HepG2 (cell line): ENCODE results near the gene FCER1G. TPM values are rescaled to one million over a fixed set of nuclear protein-coding genes. Genes with fewer than 3 reads are reported as not detected.

ENCODE experiments used
- CAMTA2 ChIP-seq: sonication (generic); formaldehyde crosslinking; IDR thresholded peaks from 2 replicates; pipeline ENCODE4 v1.4.0; 2020; ENCODE audit warnings: mild to moderate bottlenecking, missing genetic modification reagents, borderline replicate concordance
- SIX4 ChIP-seq: sonication (generic); formaldehyde crosslinking; IDR thresholded peaks from 2 replicates; pipeline ENCODE4 v1.4.0; 2020; ENCODE audit warnings: missing genetic modification reagents
- SPEN ChIP-seq: sonication (generic); formaldehyde crosslinking; IDR thresholded peaks from 2 replicates; pipeline ENCODE4 v1.5.1; 2020; ENCODE audit warnings: low read depth, mild to moderate bottlenecking, missing genetic modification reagents
- STAT5B ChIP-seq: sonication (generic); formaldehyde crosslinking; IDR thresholded peaks from 2 replicates; pipeline ENCODE4 v1.4.0; 2020; ENCODE audit warnings: missing genetic modification reagents
- ZNF12 ChIP-seq: sonication (generic); formaldehyde crosslinking; IDR thresholded peaks from 2 replicates; pipeline ENCODE4 v1.5.0; 2020; ENCODE audit warnings: missing genetic modification reagents
- ZNF788 ChIP-seq: sonication (generic); formaldehyde crosslinking; IDR thresholded peaks from 2 replicates; pipeline ENCODE4 v1.5.0; 2020; ENCODE audit warnings: mild to moderate bottlenecking, missing genetic modification reagents, borderline replicate concordance
- polyA plus RNA-seq, 8 experiments: library from polyadenylated mRNA; depleted of rRNA in 3 of 8; stranded (reverse) in 7 of 8; unstranded in 1 of 8; fragments of >200 nt; fragmentation: Illumina TruSeq in 4 of 8; extraction: Trizol in 4 of 8; gene quantifications; 2 replicates each; pipeline versions ENCODE4 v1.2.1 to v1.2.3, GENCODE V29; 2011 to 2016; ENCODE audit warnings: low read depth in 4 of 8, missing spikeins in 1 of 8, mixed read lengths in 1 of 8; ENCODE audit not compliant: insufficient read depth in 1 of 8
- total RNA-seq, 5 experiments: library from RNA; depleted of rRNA; stranded (reverse); fragments of >200 nt; fragmentation: Illumina TruSeq; extraction: Trizol; gene quantifications; 2 replicates each; pipeline ENCODE4 v1.2.3, GENCODE V29; 2016; ENCODE audit warnings: low read depth in 1 of 5
- TF ChIP-seq, protein P1 (sequence below): sonication (generic); formaldehyde crosslinking; IDR thresholded peaks from 2 replicates; pipeline ENCODE4 v1.5.1; 2020; ENCODE audit warnings: missing genetic modification reagents, mild to moderate bottlenecking, borderline replicate concordance
- TF ChIP-seq, protein P2 (sequence below): sonication (generic); formaldehyde crosslinking; IDR thresholded peaks from 2 replicates; pipeline ENCODE4 v1.5.1; 2020; ENCODE audit warnings: mild to moderate bottlenecking, missing genetic modification reagents, borderline replicate concordance
- TF ChIP-seq, protein P3 (sequence below): sonication (generic); formaldehyde crosslinking; IDR thresholded peaks from 2 replicates; pipeline ENCODE4 v1.8.0; 2022; ENCODE audit warnings: mild to moderate bottlenecking, missing genetic modification reagents
- TF ChIP-seq, protein P4 (sequence below): sonication (generic); formaldehyde crosslinking; IDR thresholded peaks from 2 replicates; pipeline ENCODE4 v1.4.0; 2020; ENCODE audit warnings: missing genetic modification reagents, borderline replicate concordance
- TF ChIP-seq, protein P5 (sequence below): IDR thresholded peaks from 2 replicates; pipeline ENCODE4 v1.6.1; 2012; ENCODE audit warnings: low read depth, low read length, improper control_type of control experiment

Gene FCER1G
- total and polyA plus RNA-seq, 2 of the 13 experiments (the other 11 are each of a cell fraction or from before 2014, with no cell fraction given): 1.3 to 6.4 TPM

DNA sequence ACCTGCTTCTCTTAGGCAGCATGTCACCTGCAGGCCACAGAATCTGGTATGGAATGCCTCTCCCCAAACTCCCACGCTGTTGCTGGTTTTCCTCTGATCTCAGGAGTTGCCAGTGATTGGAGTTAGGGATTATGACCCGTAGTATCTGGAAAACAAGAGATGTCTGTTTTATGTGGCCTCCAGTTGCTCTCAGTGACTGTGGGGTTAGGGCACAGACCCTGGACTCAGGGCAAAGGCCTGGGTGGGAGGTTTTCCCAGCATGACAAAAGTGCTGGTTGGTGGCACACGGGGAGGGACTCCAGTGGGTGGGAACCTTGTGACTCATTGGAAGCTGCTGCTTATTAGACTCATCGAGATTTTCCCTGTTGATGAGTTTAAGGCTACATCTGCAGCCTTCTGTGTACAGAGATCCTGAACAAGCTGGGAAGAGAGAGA, 23.0 kb downstream of the FCER1G start, which contains the start of gene NR1I3 (continued):
- TF ChIP-seq, protein P1, sequence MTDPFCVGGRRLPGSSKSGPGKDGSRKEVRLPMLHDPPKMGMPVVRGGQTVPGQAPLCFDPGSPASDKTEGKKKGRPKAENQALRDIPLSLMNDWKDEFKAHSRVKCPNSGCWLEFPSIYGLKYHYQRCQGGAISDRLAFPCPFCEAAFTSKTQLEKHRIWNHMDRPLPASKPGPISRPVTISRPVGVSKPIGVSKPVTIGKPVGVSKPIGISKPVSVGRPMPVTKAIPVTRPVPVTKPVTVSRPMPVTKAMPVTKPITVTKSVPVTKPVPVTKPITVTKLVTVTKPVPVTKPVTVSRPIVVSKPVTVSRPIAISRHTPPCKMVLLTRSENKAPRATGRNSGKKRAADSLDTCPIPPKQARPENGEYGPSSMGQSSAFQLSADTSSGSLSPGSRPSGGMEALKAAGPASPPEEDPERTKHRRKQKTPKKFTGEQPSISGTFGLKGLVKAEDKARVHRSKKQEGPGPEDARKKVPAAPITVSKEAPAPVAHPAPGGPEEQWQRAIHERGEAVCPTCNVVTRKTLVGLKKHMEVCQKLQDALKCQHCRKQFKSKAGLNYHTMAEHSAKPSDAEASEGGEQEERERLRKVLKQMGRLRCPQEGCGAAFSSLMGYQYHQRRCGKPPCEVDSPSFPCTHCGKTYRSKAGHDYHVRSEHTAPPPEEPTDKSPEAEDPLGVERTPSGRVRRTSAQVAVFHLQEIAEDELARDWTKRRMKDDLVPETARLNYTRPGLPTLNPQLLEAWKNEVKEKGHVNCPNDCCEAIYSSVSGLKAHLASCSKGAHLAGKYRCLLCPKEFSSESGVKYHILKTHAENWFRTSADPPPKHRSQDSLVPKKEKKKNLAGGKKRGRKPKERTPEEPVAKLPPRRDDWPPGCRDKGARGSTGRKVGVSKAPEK (CRISPR knock-in tag): peak; percentile 73; the same call in 1 of the 2 replicates
- TF ChIP-seq, protein P2, sequence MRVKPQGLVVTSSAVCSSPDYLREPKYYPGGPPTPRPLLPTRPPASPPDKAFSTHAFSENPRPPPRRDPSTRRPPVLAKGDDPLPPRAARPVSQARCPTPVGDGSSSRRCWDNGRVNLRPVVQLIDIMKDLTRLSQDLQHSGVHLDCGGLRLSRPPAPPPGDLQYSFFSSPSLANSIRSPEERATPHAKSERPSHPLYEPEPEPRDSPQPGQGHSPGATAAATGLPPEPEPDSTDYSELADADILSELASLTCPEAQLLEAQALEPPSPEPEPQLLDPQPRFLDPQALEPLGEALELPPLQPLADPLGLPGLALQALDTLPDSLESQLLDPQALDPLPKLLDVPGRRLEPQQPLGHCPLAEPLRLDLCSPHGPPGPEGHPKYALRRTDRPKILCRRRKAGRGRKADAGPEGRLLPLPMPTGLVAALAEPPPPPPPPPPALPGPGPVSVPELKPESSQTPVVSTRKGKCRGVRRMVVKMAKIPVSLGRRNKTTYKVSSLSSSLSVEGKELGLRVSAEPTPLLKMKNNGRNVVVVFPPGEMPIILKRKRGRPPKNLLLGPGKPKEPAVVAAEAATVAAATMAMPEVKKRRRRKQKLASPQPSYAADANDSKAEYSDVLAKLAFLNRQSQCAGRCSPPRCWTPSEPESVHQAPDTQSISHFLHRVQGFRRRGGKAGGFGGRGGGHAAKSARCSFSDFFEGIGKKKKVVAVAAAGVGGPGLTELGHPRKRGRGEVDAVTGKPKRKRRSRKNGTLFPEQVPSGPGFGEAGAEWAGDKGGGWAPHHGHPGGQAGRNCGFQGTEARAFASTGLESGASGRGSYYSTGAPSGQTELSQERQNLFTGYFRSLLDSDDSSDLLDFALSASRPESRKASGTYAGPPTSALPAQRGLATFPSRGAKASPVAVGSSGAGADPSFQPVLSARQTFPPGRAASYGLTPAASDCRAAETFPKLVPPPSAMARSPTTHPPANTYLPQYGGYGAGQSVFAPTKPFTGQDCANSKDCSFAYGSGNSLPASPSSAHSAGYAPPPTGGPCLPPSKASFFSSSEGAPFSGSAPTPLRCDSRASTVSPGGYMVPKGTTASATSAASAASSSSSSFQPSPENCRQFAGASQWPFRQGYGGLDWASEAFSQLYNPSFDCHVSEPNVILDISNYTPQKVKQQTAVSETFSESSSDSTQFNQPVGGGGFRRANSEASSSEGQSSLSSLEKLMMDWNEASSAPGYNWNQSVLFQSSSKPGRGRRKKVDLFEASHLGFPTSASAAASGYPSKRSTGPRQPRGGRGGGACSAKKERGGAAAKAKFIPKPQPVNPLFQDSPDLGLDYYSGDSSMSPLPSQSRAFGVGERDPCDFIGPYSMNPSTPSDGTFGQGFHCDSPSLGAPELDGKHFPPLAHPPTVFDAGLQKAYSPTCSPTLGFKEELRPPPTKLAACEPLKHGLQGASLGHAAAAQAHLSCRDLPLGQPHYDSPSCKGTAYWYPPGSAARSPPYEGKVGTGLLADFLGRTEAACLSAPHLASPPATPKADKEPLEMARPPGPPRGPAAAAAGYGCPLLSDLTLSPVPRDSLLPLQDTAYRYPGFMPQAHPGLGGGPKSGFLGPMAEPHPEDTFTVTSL: peak; percentile 83; the same call in 1 of the 2 replicates
- TF ChIP-seq, protein P3, sequence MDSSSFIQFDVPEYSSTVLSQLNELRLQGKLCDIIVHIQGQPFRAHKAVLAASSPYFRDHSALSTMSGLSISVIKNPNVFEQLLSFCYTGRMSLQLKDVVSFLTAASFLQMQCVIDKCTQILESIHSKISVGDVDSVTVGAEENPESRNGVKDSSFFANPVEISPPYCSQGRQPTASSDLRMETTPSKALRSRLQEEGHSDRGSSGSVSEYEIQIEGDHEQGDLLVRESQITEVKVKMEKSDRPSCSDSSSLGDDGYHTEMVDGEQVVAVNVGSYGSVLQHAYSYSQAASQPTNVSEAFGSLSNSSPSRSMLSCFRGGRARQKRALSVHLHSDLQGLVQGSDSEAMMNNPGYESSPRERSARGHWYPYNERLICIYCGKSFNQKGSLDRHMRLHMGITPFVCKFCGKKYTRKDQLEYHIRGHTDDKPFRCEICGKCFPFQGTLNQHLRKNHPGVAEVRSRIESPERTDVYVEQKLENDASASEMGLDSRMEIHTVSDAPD (CRISPR knock-in tag): peak; percentile 78
- TF ChIP-seq CAMTA2 (CRISPR knock-in tag) (no peak), SPEN (peak; percentile 87; the same call in 1 of the 2 replicates), ZNF12 (CRISPR knock-in tag) (no peak), ZNF788 (CRISPR knock-in tag) (peak; percentile 56; the same call in 1 of the 2 replicates), SIX4 (CRISPR knock-in tag) (no peak), STAT5B (CRISPR knock-in tag) (no peak)
- TF ChIP-seq, protein P4, sequence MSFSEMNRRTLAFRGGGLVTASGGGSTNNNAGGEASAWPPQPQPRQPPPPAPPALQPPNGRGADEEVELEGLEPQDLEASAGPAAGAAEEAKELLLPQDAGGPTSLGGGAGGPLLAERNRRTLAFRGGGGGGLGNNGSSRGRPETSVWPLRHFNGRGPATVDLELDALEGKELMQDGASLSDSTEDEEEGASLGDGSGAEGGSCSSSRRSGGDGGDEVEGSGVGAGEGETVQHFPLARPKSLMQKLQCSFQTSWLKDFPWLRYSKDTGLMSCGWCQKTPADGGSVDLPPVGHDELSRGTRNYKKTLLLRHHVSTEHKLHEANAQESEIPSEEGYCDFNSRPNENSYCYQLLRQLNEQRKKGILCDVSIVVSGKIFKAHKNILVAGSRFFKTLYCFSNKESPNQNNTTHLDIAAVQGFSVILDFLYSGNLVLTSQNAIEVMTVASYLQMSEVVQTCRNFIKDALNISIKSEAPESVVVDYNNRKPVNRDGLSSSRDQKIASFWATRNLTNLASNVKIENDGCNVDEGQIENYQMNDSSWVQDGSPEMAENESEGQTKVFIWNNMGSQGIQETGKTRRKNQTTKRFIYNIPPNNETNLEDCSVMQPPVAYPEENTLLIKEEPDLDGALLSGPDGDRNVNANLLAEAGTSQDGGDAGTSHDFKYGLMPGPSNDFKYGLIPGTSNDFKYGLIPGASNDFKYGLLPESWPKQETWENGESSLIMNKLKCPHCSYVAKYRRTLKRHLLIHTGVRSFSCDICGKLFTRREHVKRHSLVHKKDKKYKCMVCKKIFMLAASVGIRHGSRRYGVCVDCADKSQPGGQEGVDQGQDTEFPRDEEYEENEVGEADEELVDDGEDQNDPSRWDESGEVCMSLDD (CRISPR knock-in tag): no peak
- TF ChIP-seq, protein P5, sequence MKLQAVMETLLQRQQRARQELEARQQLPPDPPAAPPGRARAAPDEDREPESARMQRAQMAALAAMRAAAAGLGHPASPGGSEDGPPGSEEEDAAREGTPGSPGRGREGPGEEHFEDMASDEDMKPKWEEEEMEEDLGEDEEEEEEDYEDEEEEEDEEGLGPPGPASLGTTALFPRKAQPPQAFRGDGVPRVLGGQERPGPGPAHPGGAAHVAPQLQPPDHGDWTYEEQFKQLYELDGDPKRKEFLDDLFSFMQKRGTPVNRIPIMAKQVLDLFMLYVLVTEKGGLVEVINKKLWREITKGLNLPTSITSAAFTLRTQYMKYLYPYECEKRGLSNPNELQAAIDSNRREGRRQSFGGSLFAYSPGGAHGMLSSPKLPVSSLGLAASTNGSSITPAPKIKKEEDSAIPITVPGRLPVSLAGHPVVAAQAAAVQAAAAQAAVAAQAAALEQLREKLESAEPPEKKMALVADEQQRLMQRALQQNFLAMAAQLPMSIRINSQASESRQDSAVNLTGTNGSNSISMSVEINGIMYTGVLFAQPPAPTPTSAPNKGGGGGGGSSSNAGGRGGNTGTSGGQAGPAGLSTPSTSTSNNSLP: peak; percentile 24
